Smooth muscle cell (in vitro differentiated cells): Measurements from ENCODE around the gene RNF40. TPM values are rescaled to one million over a fixed set of nuclear protein-coding genes. Genes with fewer than 3 reads are reported as not detected.
"Not testable (repeated sequence)": the region's sequence is repeated elsewhere in the genome, so short reads cannot be mapped to it uniquely, and the experiment has no call there.

Source experiments
- DNase-seq: peaks from one replicate; lab custom pipeline; 2025; ENCODE audit not compliant: unreplicated experiment; lab: John Stamatoyannopoulos, UW
- H2AFZ ChIP-seq: fragments of 200-600 bp; sonication (generic); 2 replicates; pipeline ENCODE4 v1.6.0; 2016; ENCODE audit warnings: antibody characterized with exemption, low read depth, mild to moderate bottlenecking
- H3F3A ChIP-seq: fragments of 200-600 bp; sonication (generic); 2 replicates; pipeline ENCODE4 v1.6.0; 2017; ENCODE audit warnings: antibody characterized with exemption, low read depth
- H3K27ac ChIP-seq: fragments of 200-600 bp; sonication (generic); 2 replicates; pipeline ENCODE4 v1.5.1; 2016; ENCODE audit warnings: low read depth, mild to moderate bottlenecking
- H3K27me3 ChIP-seq: fragments of 200-600 bp; sonication (generic); 2 replicates; pipeline ENCODE4 v1.6.1; 2016; ENCODE audit warnings: low read depth, mild to moderate bottlenecking
- H3K36me3 ChIP-seq: fragments of 200-600 bp; sonication (generic); 2 replicates; pipeline ENCODE4 v1.5.1; 2016; ENCODE audit warnings: low read depth
- H3K4me1 ChIP-seq: fragments of 200-600 bp; sonication (generic); 2 replicates; pipeline ENCODE4 v1.5.1; 2016; ENCODE audit warnings: low read depth
- H3K4me2 ChIP-seq: fragments of 200-600 bp; sonication (generic); 2 replicates; pipeline ENCODE4 v1.6.0; 2016; ENCODE audit warnings: mild to moderate bottlenecking
- H3K4me3 ChIP-seq: fragments of 200-600 bp; sonication (generic); 2 replicates; pipeline ENCODE4 v1.5.1; 2016; ENCODE audit warnings: mild to moderate bottlenecking
- H3K79me2 ChIP-seq: fragments of 200-600 bp; sonication (generic); 2 replicates; pipeline ENCODE4 v1.6.0; 2016; ENCODE audit warnings: low read depth, mild to moderate bottlenecking
- H3K9ac ChIP-seq: fragments of 200-600 bp; sonication (generic); 2 replicates; pipeline ENCODE4 v1.6.0; 2016; ENCODE audit warnings: low read depth
- H3K9me3 ChIP-seq: fragments of 200-600 bp; sonication (generic); replicated peaks from 2 replicates; pipeline ENCODE4 v1.5.1; 2016; ENCODE audit warnings: low read depth
- H4K20me1 ChIP-seq: fragments of 200-600 bp; sonication (generic); 2 replicates; pipeline ENCODE4 v1.6.0; 2016; ENCODE audit warnings: low read depth
- WGBS: methylation state at CpG from one replicate; pipeline ENCODE4 v1.1.7; 2016; ENCODE audit warnings: low lambda C conversion rate; 5-methylcytosine and 5-hydroxymethylcytosine counted together
- polyA plus RNA-seq: library from polyadenylated mRNA; unstranded; fragments of >200 nt; fragmentation: Nextera tagmentation; extraction: Ambion mirVana; gene quantifications from 2 replicates; pipeline ENCODE4 v1.2.1, GENCODE V29; 2016
- total RNA-seq: library from RNA; depleted of rRNA; stranded (reverse); fragments of >200 nt; gene quantifications from 2 replicates; pipeline ENCODE4 v1.2.3, GENCODE V29; 2014
- TF ChIP-seq, protein P1 (sequence below): fragments of 200-600 bp; sonication (generic); IDR thresholded peaks from 2 replicates; pipeline ENCODE4 v1.5.1; 2017; ENCODE audit warnings: borderline replicate concordance, mild to moderate bottlenecking, antibody characterized with exemption; ENCODE audit not compliant: insufficient read depth, poor library complexity, severe bottlenecking

The RNF40 gene
- total and polyA plus RNA-seq, 2 experiments from 2014 or later: 66.1 to 92.5 TPM

DNA sequence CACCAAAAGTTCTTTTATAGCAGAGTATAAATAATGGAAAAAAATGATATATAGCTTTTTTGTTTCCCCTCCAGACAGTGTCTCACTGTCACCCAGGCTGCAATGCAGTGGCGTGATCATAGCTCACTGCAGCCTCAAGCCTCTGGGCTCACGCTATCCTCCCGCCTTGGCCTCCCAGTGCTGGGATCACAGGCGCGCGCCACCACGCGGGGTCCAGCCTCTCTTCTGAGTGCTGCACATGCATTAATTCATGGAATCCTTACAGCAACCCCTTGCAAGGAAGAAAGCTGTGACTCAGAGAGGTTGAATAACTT lies 42.9 kb downstream of the RNF40 start:
- H3K36me3 ChIP-seq: no peaks in the 10 kb centered on the region
- H3K4me1 ChIP-seq: peaks cover 7% of the 10 kb centered on the region
- no peaks in the 10 kb centered on the region for H3K27me3 ChIP-seq
- DNase-seq: no peak
- H2AFZ ChIP-seq: peak overlapping the region; percentile 78
- H3K4me2 ChIP-seq: peak overlapping the region; percentile 92
- no peaks in the 10 kb centered on the region for H4K20me1 ChIP-seq
- peak overlapping the region; percentile 77 for H3K4me3 ChIP-seq
- H3K9me3 ChIP-seq: no peaks in the 10 kb centered on the region
- no peaks in the 10 kb centered on the region for H3K79me2 ChIP-seq
- peak overlapping the region; percentile 82 for H3K9ac ChIP-seq
- no peak overlapping the region for H3K27ac ChIP-seq
- TF ChIP-seq, protein P1, sequence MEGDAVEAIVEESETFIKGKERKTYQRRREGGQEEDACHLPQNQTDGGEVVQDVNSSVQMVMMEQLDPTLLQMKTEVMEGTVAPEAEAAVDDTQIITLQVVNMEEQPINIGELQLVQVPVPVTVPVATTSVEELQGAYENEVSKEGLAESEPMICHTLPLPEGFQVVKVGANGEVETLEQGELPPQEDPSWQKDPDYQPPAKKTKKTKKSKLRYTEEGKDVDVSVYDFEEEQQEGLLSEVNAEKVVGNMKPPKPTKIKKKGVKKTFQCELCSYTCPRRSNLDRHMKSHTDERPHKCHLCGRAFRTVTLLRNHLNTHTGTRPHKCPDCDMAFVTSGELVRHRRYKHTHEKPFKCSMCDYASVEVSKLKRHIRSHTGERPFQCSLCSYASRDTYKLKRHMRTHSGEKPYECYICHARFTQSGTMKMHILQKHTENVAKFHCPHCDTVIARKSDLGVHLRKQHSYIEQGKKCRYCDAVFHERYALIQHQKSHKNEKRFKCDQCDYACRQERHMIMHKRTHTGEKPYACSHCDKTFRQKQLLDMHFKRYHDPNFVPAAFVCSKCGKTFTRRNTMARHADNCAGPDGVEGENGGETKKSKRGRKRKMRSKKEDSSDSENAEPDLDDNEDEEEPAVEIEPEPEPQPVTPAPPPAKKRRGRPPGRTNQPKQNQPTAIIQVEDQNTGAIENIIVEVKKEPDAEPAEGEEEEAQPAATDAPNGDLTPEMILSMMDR: no peak
- 60% methylated on average over 8 of the region's 8 CpGs for WGBS
- H3F3A ChIP-seq: peaks cover 11% of the 10 kb centered on the region

GRCh38 chr16:30805370-30806169 lies 43.4 kb downstream of the RNF40 start:
- H3K27ac ChIP-seq: peak overlapping the region; percentile 63
- no peaks in the 10 kb centered on the region for H3K36me3 ChIP-seq
- H4K20me1 ChIP-seq: no peaks in the 10 kb centered on the region
- H3K27me3 ChIP-seq: no peaks in the 10 kb centered on the region
- peak overlapping the region; percentile 82 for H3K9ac ChIP-seq
- H3K4me3 ChIP-seq: peak overlapping the region; percentile 77
- peaks cover 11% of the 10 kb centered on the region for H3F3A ChIP-seq
- H3K4me2 ChIP-seq: peak overlapping the region; percentile 92
- peak overlapping the region; percentile 78 for H2AFZ ChIP-seq
- peaks cover 7% of the 10 kb centered on the region for H3K4me1 ChIP-seq
- TF ChIP-seq, protein P1: no peak
- H3K9me3 ChIP-seq: no peaks in the 10 kb centered on the region
- DNase-seq: peak; percentile 45
- H3K79me2 ChIP-seq: no peaks in the 10 kb centered on the region
- WGBS: 3% methylated on average over 61 of the region's 62 CpGs

GRCh38 chr16:30808146-30808545 lies 46.0 kb downstream of the RNF40 start:
- Histone ChIP-seq H3F3A (peaks cover 11% of the 10 kb centered on the region), H4K20me1 (no peaks in the 10 kb centered on the region), H3K79me2 (no peaks in the 10 kb centered on the region), H3K27me3 (no peaks in the 10 kb centered on the region), H3K4me1 (peaks cover 7% of the 10 kb centered on the region), H3K9me3 (no peaks in the 10 kb centered on the region), H3K36me3 (no peaks in the 10 kb centered on the region), H3K4me3 (no peak overlapping the region), H2AFZ (no peak overlapping the region), H3K27ac (no peak overlapping the region), H3K4me2 (no peak overlapping the region), H3K9ac (no peak overlapping the region)
- DNase-seq: no peak
- WGBS: 100% methylated on average over 5 of the region's 5 CpGs
- TF ChIP-seq, protein P1: no peak

DNA sequence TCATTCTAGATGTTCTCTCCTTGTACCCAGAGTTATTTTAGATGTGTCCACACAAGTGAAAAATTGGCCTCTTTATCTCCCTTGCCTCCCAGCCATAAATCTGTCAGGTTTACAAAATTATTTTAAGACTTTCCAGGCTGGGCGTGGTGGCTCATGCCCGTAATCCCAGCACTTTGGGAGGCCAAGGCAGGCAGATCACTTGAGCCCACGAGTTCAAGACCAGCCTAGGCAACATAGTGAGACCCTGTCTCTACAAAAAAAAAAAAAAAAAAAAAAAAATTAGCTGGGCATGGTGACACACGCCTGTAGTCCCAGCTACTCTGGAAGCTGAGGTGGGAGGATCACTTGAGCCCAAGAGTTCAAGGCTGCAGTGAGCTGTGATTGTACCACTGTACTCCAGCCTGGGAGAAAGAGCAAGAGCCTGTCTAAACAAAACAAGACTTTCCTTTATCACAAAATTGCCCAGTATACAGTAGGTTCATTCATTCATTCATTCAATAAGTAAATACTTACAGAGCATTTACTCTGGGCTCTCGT lies 46.8 kb downstream of the RNF40 start:
- H2AFZ ChIP-seq, H3K27me3 ChIP-seq, H3K9ac ChIP-seq, DNase-seq, H3K79me2 ChIP-seq, H3K36me3 ChIP-seq, H4K20me1 ChIP-seq, H3K4me2 ChIP-seq, H3K4me3 ChIP-seq, H3K27ac ChIP-seq, H3K9me3 ChIP-seq, H3K4me1 ChIP-seq: not testable (repeated sequence)
- 92% methylated on average over 2 of the region's 5 CpGs for WGBS
- H3F3A ChIP-seq: peaks cover 11% of the 10 kb centered on the region

DNA sequence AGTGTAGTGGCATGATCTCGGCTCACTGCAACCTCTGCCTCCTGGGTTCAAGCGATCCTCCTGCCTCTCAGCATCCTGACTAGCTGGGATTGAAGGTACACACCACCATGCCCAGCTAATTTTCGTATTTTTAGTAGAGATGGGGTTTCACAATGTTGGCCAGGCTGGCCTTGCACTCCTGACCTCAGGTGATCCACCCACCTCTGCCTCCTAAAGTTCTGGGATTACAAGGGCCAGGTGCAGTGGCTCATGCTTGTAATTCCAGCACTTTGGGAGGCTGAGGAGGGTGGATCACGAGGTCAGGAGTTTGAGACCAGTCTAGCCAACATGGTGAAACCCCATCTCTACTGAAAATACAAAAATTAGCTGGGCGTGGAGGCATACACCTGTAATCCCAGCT lies 47.6 kb downstream of the RNF40 start:
- not testable (repeated sequence) for H3K9me3 ChIP-seq, H3K4me1 ChIP-seq, H4K20me1 ChIP-seq, H3K9ac ChIP-seq, H3K79me2 ChIP-seq, H3K4me2 ChIP-seq, H3K27me3 ChIP-seq, H3K36me3 ChIP-seq, H3K4me3 ChIP-seq, H2AFZ ChIP-seq, DNase-seq, H3K27ac ChIP-seq
- 86% methylated on average over 5 of the region's 5 CpGs for WGBS
- peaks cover 11% of the 10 kb centered on the region for H3F3A ChIP-seq
